ENCODE results near the gene BABAM1. TPM values are rescaled to one million over a fixed set of nuclear protein-coding genes. Genes with fewer than 3 reads are reported as not detected.

BABAM1 gene
- total and polyA plus RNA-seq, 3 donors from 2014 or later, result 93.2 to 110 (median 95.4) TPM

GRCh38 chr19:17246681-17247425 lies 20.4 kb upstream of the BABAM1 start:
- intact Hi-C loops (cut with DNase I; ENCODE audit: low total_unique reads), result no loop called here
- Histone ChIP-seq H3K4me1 (peaks cover 31% of the 10 kb centered on the region), H3K4me3 (peak overlapping the region; percentile 45 to 71), H3K27me3 (no peaks in the 10 kb centered on the region), H3K27ac (peak overlapping the region; percentile 73 to 82), H3K9me3 (no peaks in the 10 kb centered on the region), H3K36me3 (ENCODE audit: low read depth, missing control alignments) (no peaks in the 10 kb centered on the region)
- TF ChIP-seq CTCF (IDR thresholded peaks at IDR 0.05) (no peak), POLR2A (IDR thresholded peaks at IDR 0.05) (no peak)
- WGBS, 2 donors, result 10 to 11% methylated on average over 18 to 21 of the region's 21 CpGs
- DNase-seq, result peak; percentile 54

- Histone ChIP-seq H3K27me3 (no peaks in the 10 kb centered on the region), H3K27ac (no peak overlapping the region), H3K36me3 (ENCODE audit: low read depth, missing control alignments) (no peaks in the 10 kb centered on the region), H3K4me3 (no peak overlapping the region), H3K9me3 (no peaks in the 10 kb centered on the region), H3K4me1 (peaks cover 19% of the 10 kb centered on the region)
- TF ChIP-seq POLR2A (IDR thresholded peaks at IDR 0.05) (no peak), CTCF (IDR thresholded peaks at IDR 0.05) (no peak)
- no peak for DNase-seq
- intact Hi-C loops (cut with DNase I; ENCODE audit: low total_unique reads), result no loop called here
- 60 to 70% methylated on average over 19 to 21 of the region's 21 CpGs for WGBS, 2 donors
Measured at GRCh38 chr19:17248011-17248776, 19.0 kb upstream of the BABAM1 start.

GRCh38 chr19:17249887-17250548 lies 17.2 kb upstream of the BABAM1 start:
- peaks cover 13% of the 10 kb centered on the region for H3K4me1 ChIP-seq
- no peaks in the 10 kb centered on the region for H3K36me3 ChIP-seq (ENCODE audit: low read depth, missing control alignments)
- intact Hi-C loops (cut with DNase I; ENCODE audit: low total_unique reads), result no loop called here
- TF ChIP-seq POLR2A (IDR thresholded peaks at IDR 0.05) (no peak), CTCF (IDR thresholded peaks at IDR 0.05) (no peak)
- no peaks in the 10 kb centered on the region for H3K9me3 ChIP-seq
- no peak overlapping the region for H3K4me3 ChIP-seq
- no peaks in the 10 kb centered on the region for H3K27me3 ChIP-seq
- no peak overlapping the region for H3K27ac ChIP-seq
- 81 to 88% methylated on average over 13 to 14 of the region's 15 CpGs for WGBS, 2 donors
- no peak for DNase-seq

- intact Hi-C loops (cut with DNase I; ENCODE audit: low total_unique reads), result no loop called here
- Histone ChIP-seq H3K4me1 (no peaks in the 10 kb centered on the region), H3K27me3 (no peaks in the 10 kb centered on the region), H3K4me3 (no peak overlapping the region), H3K27ac (no peak overlapping the region), H3K36me3 (ENCODE audit: low read depth, missing control alignments) (no peaks in the 10 kb centered on the region), H3K9me3 (no peaks in the 10 kb centered on the region)
- WGBS, 2 donors, result 91 to 92% methylated on average over 10 of the region's 10 CpGs
- DNase-seq, result no peak
- no peak for TF ChIP-seq POLR2A (IDR thresholded peaks at IDR 0.05)
Measured at GRCh38 chr19:17254636-17255035, 12.6 kb upstream of the BABAM1 start.

GRCh38 chr19:17255150-17255621 lies 12.1 kb upstream of the BABAM1 start:
- 73 to 86% methylated on average over 17 to 18 of the region's 18 CpGs for WGBS, 2 donors
- DNase-seq, result no peak
- Histone ChIP-seq H3K27ac (no peak overlapping the region), H3K4me3 (no peak overlapping the region), H3K36me3 (ENCODE audit: low read depth, missing control alignments) (no peaks in the 10 kb centered on the region), H3K4me1 (no peaks in the 10 kb centered on the region), H3K27me3 (no peaks in the 10 kb centered on the region), H3K9me3 (no peaks in the 10 kb centered on the region)
- TF ChIP-seq POLR2A (IDR thresholded peaks at IDR 0.05), result no peak
- TF ChIP-seq CTCF (IDR thresholded peaks at IDR 0.05), result no peak
- intact Hi-C loops (cut with DNase I; ENCODE audit: low total_unique reads), result no loop called here
